NK-92 (cell line): Measurements from ENCODE around the gene NUDT4B.
"Not testable (repeated sequence)": the region's sequence is repeated elsewhere in the genome, so short reads cannot be mapped to it uniquely, and the experiment has no call there.

ENCODE experiments used
- DNase-seq: peaks from one replicate; lab custom pipeline; 2025; ENCODE audit not compliant: unreplicated experiment; lab: John Stamatoyannopoulos, UW

Gene NUDT4B

DNA sequence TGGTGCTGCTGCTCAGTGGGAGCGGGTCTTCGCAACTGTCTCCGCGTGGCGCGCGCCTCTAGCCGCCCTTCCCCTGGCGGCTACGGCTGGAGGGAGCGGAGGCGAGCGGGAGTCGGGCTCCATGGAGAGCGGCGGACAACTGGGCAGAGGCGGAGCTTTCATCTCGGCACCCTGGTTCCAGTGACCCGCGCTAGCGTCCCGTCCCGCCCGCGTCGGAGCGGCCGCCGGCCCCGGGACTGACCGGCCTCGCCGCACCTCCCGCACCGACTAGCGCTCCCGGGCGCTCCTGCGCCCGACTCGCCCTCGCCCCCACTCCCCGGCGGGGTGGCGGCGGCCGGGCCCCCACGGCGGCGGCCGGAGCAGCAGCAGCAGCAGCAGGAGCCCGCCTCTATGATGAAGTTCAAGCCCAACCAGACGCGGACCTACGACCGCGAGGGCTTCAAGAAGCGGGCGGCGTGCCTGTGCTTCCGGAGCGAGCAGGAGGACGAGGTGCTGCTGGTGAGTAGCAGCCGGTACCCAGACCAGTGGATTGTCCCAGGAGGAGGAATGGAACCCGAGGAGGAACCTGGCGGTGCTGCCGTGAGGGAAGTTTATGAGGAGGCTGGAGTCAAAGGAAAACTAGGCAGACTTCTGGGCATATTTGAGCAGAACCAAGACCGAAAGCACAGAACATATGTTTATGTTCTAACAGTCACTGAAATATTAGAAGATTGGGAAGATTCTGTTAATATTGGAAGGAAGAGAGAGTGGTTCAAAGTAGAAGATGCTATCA is at the start of gene NUDT4B:
Gene NUDT4B (plus strand): TSS at position 212 of the 772 bp plus-strand sequence. CDS start 179 bp downstream, at position 391.
- not testable (repeated sequence) for DNase-seq

DNA sequence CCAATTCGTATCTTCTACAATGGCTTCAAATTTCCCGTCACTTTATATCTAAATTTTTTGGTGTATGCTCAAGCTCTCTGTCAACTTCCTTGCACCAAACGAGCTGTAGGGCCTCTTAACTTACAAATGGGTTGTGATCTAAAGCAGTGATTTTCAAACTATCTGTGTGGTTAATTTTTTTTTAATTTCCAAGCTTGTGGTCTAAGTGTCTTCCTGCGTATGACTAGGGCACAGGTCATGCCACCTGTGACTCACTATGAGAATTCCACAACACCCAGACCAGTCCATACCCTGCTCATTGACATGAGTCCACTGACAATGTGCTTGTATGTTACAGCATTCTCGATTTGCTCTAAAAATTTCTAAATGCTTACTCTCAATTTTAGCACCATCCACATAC is 49.2 kb upstream of the NUDT4B start:
- DNase-seq = not testable (repeated sequence)

DNA sequence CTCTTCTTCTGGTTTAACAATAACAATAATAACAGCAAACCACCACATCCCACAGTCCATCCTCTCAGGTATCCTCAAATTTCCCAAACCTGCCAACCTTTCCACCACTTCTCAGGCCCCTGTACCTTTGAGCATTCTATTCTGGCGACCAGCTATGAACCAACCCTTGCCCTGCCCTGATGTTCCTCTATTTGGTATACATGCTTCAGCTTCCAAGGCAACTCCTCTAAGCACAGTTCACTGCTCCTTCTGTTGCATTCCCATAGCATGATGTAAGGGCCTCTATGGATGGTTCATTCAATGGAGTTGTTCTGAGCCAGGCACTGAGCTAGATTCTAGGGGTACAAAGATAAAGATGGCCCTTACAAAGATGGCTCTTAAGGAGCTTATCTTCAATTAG is 46.3 kb upstream of the NUDT4B start:
- not testable (repeated sequence) for DNase-seq

DNA sequence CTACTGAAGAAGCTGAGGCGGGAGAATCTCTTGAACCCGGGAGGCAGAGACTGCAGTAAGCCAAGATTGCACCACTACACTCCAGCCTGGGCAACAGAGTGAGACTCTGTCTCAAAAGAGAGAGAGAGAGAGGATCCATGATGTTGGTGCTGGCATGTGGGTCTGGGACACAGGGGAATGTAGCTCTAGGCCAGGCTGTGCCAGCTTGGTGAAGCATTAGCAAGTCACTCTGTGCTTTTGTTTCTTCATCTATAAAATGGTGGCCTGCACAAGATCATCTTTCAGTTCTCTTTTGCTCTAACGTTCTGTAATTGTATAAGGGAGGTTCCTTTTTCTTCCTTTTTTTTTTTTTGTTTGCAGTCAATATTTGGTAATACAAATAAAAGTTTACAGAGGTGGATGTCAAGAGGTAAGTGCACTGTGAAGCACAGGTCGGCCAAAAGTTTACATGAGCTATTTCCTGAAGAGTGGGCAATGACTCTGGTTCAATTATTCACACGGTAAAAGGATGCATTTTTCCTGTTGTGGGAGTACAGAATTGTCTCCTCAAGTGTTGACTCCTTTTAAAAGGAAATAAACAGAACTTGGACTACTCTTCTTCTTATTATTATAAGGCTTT is 44.5 kb upstream of the NUDT4B start:
- DNase-seq = not testable (repeated sequence)

DNA sequence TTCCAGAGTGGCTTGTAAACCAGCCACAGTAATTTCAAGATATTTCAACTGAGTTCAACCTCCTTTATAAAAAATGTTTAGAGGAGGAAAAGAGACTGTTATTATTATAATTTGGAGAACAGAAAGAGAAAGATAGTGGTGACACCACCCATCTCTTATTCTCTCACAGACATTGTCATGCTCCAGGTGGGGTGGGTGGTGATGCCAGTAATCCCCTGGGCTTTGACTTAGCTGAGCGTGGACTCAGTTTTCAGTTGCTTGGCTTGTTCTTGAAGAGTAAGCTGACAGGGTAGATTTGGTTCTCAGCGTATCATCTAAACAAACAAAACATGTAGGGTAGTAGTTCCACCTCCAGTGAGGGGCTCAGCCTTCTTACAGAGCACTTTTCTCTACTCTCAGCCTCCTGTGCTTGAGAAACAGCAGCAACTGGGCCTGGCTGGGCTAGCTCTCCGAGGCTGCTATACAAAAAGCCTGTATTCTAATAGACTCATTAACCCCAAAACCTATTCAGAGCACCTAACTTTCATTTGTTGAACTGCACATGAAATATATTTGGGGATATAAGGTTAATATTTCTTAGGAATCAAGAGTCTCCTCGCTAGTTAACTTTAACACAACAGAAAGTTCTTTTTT is 43.1 kb upstream of the NUDT4B start:
- DNase-seq = not testable (repeated sequence)

DNA sequence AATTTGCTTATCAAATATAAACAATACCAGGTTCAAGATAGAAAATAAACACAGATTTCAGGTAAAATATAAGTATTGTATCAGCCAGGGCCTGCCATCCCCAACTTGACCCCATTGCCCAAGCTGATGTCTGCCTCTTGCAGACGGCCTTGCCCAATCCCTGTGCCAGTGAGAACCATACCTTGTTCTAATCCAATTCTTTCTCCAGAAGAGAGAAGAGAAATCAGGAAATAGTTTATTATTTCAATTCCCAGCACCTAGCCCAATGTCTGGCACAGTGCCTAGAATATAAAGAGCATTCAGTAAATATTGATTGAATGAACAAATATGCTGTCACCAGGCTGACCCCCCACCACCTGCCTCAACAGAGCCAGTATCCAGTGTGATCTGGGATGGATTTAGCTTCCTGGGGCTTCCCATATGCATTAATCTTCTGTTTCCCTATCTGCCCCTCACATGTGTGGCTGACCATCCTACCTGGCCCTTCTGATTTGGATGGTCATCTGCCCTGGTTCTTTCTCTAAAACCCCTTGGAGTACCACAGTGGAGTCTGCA is 39.7 kb upstream of the NUDT4B start:
- DNase-seq = not testable (repeated sequence)

DNA sequence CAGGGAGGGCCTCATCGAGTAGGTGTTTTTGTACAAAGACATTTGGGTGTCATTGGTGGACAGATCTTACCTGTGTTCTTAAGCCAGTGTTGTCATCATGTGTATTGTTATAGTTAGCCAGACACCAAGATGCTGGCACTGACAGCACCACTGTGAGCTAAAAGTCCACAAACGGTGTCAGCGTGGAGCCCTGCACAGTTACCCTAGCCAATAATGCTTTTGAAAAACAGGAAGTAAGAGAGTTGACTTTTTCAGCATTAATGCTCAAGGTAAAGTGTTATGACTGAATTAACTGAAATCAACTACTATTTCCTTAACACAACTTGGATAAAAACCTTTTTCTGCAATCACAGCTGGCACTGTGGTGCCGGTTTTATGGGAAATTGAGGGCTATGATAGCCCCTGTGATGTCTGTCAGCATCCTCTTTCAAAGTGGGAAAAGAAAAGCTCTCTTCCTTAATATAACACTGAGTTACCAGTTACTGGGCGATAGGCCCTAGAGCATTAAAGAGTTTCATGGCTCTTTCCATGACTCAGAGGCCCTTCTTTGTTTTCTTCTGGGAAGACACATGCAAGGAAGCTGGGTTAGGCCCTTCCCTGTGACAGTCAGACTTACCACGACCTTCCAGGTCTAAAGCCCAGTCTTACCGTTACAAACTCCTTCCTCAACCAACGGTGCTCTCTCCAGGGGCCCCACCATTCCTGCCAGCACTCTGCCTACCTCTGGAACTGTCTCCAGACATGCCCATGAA is 37.6 kb upstream of the NUDT4B start:
- not testable (repeated sequence) for DNase-seq

DNA sequence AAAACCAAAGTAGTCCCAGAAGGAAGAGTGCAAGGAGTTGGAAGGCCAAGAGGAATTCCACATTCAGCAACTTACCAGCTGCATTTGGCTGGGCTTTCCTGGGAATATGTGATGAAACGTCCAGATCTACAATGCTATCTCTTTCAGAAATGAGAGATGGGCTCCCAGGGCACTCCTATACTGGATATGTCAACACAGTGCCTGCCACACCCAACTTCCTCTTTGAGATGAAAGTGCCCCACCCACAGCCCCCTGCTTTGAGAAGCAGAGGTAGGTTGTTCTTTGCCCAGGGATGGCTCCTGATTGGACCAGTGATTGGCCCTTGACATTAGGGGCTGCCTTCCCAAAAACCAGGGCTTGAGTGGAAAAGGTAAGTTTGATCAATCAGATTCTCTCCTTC is 36.2 kb upstream of the NUDT4B start:
- not testable (repeated sequence) for DNase-seq

DNA sequence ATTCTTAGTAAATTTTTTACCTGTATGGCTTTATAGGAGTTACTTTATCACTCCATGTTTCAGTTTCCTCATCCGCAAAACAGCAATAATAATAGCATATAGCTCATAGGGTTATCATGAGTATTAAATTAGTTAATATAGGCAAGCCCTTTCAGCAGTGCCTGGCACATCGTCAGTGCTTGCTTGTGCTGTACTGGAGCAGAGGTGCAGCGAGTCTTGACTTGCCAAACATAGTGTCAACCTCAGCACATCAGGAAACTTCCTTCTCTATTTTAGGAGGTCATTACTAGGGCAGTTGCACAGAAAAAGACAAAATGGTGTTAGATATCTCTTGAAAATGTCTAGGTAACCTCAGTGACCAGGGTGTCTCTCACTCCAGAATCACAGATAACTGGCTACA is 33.1 kb upstream of the NUDT4B start:
- not testable (repeated sequence) for DNase-seq

DNA sequence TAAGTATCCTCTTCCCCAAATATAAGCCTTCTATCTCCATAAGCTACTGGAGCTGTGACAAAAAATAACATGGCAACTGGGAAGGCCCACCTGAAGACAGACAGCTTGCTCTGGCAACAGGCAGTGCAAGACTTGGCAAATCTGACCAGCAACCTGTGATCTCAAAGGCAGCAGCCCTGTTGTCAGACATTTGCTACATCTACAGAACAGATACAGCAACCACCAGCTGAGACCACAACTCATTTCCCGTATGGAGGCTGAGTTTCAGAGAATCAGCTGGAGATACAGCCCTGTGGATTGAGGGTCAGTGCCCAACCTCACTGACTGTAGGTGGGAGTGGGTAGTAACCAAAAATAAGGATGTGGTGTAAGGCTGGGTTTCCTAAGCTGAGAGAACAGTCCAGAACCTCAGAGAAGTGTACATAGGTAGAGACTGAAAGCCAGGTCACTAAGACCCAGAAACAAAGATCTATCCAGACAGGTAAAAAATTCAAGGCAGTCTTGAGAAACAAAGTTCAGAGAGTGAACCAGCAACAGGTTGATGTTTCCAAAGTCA is 31.5 kb upstream of the NUDT4B start:
- not testable (repeated sequence) for DNase-seq

DNA sequence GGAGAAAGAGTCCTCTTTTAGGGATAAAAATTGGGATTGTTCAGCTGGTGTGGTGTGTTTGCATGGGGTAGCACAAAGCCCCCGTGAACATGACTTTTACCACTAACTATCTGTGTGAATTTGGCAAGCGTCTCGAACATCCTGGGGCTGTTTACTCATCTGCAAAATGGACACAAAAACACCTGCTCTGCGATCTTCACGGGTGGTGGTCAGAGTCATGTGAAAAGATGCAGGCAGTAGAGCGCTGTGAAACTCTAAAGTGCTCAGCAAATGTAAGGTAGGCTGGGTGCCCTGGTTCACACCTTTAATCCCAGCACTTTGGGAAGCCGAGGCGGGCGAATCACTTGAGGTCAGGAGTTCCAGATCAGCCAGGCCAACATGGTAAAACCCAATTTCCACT is 27.7 kb upstream of the NUDT4B start:
- not testable (repeated sequence) for DNase-seq

DNA sequence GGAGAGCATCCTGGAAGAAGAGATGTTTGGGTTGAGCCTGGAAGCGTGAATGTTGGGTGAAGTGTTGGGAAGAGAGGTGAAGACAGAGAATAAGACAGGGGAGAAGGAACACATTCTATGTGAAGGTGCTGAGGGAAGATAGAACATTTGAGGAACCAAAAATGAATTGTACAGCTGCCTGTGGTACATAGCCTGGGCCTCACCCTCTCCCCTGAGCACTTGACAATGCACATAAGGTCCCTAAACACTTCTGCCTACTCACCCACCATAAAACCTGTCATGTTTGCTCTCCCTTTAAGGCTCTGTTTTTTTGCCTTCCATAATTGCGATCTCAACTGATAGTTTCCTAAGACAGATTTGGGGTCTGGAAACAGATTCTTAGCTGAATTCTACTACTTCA is 25.8 kb upstream of the NUDT4B start:
- not testable (repeated sequence) for DNase-seq

DNA sequence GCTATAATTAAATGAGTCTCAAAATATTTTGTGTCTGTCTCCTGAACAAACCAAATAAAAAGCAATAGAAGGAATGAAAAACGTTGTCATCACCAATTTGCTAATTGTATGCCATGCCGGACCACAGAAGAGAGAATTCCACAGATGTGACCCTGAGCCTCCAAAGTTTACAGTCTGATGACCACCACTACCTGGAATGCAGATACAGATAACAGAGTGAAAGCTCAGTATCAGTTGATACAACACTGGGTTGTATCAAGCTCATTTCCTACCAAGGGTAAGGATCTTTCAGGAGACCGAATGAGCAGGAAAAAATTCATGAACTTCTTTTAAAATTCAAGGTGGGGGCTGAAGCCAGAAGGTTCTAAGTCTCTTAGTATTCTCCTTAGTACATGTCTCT is 25.1 kb upstream of the NUDT4B start:
- DNase-seq = not testable (repeated sequence)

DNA sequence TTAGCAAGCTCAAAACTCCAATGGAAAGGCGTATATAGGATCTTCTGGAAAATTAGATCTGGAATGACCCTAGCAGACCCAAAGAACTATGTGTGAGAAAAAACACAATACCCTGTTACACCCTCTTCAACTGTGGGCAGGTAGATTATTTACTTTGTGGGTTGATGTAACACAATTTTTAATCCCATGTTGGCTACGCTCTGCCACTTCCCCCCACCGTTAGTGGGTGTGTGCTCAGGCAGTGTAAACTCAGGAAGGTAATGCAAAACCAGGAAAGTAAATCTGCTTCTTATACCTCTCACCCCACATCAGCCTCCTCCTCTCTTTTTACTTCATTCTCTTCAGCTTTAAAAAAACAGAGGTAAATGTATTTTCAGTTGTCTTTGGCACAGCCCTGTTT is 23.7 kb upstream of the NUDT4B start:
- not testable (repeated sequence) for DNase-seq

DNA sequence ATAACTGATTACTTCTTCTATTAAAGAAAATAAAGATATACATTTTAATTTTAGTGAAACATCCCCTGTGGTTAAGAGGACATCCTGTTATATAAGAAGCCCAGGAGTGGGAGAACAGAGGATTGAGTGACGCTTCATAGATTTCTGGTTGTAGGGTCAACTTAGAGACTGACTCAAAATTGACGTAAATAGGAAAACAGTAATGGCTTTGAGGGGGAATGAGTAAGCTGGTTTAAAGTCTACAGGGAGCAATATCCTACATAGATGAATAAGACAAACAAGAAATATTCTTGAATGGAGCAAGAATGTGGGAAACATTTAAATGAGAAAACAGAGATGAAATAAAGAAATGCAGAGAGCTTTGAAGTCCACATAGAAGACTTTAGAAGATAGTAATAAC is 20.7 kb upstream of the NUDT4B start:
- DNase-seq = not testable (repeated sequence)

DNA sequence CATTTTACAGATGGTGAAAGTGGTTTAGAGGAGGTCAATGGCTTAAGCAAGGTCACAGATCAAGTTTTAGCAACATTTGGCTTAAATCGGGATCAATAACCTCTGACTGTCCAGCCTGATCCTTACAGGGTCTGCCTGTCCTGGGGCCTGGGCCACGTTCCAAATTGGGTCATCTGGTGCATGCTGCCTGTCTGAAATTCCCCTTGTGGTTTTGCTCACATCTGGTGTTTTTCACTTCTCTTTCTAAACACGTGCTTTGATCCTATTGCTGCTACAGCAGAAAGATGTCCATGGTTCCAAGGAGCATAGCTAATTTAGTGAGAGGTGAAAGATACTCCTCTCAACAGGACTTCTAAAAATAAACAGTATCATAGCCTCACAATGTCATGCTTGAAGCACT is 19.4 kb upstream of the NUDT4B start:
- not testable (repeated sequence) for DNase-seq

DNA sequence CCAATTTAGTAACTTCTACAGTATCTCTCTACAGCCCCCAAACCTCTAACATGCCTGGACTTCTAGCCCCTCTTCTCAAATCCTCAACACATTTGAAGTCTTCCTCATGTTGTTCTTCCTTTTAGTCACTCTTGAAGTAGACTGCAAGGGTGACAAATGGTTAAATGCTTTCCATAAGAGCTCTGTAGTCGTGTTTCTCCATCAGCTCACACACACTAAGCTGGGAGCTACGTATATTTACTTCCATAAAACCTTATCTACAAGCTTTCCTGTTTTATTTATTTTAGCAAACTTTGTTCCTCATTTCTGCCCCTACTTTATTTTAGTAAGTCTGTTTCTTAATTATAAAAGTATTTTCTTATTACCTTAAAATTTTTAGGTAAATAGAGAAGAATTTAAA is 19.0 kb upstream of the NUDT4B start:
- DNase-seq = not testable (repeated sequence)

DNA sequence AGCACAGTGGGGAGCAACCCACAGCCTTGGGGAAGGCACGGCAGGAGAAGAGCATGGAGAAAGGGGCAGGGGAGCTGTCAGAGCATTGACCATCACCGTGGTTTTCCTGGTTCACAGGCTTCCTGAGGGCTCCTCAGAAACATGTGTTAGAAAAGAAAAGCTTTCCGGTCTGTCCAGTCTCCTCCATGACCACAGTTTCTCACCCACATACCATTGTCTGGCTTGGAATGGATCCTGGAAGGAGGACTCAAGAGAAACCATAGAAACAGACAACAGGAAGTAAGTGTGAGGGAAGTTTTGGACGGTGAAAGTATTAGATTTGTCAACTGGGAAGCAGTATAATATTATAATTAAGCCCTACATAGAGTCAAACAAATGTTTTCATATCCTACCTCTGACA is 16.3 kb upstream of the NUDT4B start:
- DNase-seq = not testable (repeated sequence)

DNA sequence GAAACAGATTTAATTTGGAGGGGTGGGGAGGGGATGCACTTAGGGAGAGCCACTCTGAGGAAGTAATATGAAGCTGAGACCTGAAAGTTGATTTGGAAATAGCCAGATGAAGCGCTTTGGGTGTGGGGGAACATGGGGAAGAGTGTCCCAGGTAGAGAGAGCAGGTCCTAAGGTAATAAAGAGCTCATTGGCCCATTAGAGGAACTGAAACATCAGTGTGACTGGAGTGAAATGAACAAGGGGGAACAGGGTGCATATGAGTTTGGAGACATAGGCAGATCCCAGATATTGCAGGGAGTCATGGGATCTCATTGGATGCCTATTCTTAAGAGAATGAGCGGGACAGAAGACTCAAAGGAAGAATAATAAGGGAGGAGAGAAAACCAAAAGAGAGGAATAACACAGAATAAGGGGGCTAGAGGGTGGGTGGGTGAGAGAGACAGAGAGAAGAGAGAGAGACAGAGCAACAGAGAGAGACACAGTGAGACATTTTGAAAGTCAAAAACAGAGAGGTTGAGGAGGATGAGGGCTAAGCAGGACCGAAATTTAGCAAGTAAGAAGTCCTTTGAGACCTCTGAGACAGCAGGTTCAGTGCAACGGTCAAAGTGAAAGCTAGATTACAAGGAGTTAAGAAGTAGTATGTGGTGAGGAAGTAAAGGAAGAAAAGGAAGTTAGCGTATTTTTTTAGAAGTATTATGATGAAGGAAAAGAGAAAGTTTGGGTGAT is 14.8 kb upstream of the NUDT4B start:
- DNase-seq = not testable (repeated sequence)

DNA sequence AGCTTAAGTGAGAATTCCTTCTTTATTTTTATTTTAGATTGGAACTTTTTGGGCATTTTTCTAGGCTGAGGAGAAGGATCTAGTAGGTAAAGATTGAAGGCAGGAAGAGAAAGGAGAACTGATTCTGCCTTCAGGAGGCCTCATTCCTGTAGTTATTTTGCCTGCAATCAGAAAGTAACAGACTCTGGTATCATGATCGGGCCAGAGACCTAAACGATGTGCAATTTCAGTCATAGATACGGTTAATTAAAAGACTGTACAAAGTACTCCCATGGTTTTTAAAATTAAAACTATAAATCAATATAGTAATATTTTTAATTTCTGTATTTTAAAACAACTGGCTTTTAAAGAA is 14.3 kb upstream of the NUDT4B start:
- DNase-seq = not testable (repeated sequence)
